Suppressor macrophage treated with lipopolysaccharide for 4 hours (primary cell): ENCODE data around the gene KCP.

ENCODE experiments used
- DNase-seq: peaks from one replicate; pipeline ENCODE4 v3.0.0-alpha.2; 2020

The KCP gene

GRCh38 chr7:128885370-128886187 lies 24.9 kb downstream of the KCP start:
- DNase-seq = no peak

- DNase-seq = no peak
Measured at GRCh38 chr7:128884561-128885369, 25.7 kb downstream of the KCP start.

GRCh38 chr7:128883622-128884448 lies 26.7 kb downstream of the KCP start:
- DNase-seq = peak; percentile 89

GRCh38 chr7:128882134-128882533 lies 28.4 kb downstream of the KCP start:
- DNase-seq = no peak

- DNase-seq = no peak
Measured at GRCh38 chr7:128881458-128882125, 28.9 kb downstream of the KCP start.

GRCh38 chr7:128880791-128881457 lies 29.6 kb downstream of the KCP start:
- no peak for DNase-seq

- peak; percentile 56 for DNase-seq
Measured at GRCh38 chr7:128879939-128880746, 30.4 kb downstream of the KCP start.

- DNase-seq = no peak
Measured at GRCh38 chr7:128879461-128879938, 31.0 kb downstream of the KCP start.

GRCh38 chr7:128878226-128879105 lies 32.0 kb downstream of the KCP start:
- no peak for DNase-seq

- no peak for DNase-seq
Measured at GRCh38 chr7:128877756-128878120, 32.8 kb downstream of the KCP start.

- DNase-seq = no peak
Measured at GRCh38 chr7:128876978-128877755, 33.3 kb downstream of the KCP start.

- DNase-seq = no peak
Measured at GRCh38 chr7:128876586-128876977, 33.9 kb downstream of the KCP start.

- no peak for DNase-seq
Measured at GRCh38 chr7:128876127-128876526, 34.4 kb downstream of the KCP start.

- DNase-seq = no peak
Measured at GRCh38 chr7:128875523-128875948, 35.0 kb downstream of the KCP start.

GRCh38 chr7:128874140-128875031 lies 36.1 kb downstream of the KCP start:
- no peak for DNase-seq

- DNase-seq = no peak
Measured at GRCh38 chr7:128873234-128873633, 37.3 kb downstream of the KCP start.

GRCh38 chr7:128872394-128872824 lies 38.1 kb downstream of the KCP start:
- no peak for DNase-seq

- no peak for DNase-seq
Measured at GRCh38 chr7:128871050-128871449, 39.5 kb downstream of the KCP start.
